ENCODE measurements around the gene TENT4B. TPM values are rescaled to one million over a fixed set of nuclear protein-coding genes. Genes with fewer than 3 reads are reported as not detected.
A peak's percentile ranks its signal among the peaks of the same experiment; 100 is the strongest.

TENT4B gene
- total RNA-seq, 3 donors from 2014 or later: 13.4 to 16.4 (median 13.6) TPM

DNA sequence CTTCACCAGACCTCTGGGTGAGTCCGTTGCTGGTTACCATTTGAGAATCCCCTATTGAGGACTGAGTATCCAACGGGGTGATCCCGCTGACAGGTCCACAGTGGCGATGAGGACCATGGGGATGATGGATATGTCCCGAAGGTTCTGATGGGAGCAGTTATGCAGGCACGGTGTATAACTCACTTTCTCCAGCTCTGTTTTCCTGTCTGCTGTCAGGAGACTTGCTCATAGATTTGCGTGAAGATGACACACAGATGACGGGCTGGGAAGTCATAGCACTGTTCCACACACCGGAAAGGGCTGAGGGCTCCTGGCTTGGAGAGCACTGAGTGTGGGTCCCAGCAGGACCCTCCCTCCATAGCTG, 91.0 kb downstream of the TENT4B start:
- TF ChIP-seq, protein P1, sequence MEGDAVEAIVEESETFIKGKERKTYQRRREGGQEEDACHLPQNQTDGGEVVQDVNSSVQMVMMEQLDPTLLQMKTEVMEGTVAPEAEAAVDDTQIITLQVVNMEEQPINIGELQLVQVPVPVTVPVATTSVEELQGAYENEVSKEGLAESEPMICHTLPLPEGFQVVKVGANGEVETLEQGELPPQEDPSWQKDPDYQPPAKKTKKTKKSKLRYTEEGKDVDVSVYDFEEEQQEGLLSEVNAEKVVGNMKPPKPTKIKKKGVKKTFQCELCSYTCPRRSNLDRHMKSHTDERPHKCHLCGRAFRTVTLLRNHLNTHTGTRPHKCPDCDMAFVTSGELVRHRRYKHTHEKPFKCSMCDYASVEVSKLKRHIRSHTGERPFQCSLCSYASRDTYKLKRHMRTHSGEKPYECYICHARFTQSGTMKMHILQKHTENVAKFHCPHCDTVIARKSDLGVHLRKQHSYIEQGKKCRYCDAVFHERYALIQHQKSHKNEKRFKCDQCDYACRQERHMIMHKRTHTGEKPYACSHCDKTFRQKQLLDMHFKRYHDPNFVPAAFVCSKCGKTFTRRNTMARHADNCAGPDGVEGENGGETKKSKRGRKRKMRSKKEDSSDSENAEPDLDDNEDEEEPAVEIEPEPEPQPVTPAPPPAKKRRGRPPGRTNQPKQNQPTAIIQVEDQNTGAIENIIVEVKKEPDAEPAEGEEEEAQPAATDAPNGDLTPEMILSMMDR (IDR thresholded peaks at IDR 0.05): no peak
- TF ChIP-seq POLR2A (IDR thresholded peaks at IDR 0.05) (no peak), POLR2AphosphoS5 (IDR thresholded peaks at IDR 0.05) (no peak)
- Histone ChIP-seq H3K36me3 (no peaks in the 10 kb centered on the region), H3K4me3 (no peak overlapping the region), H3K27ac (no peak overlapping the region), H3K4me1 (no peaks in the 10 kb centered on the region), H3K9me3 (no peaks in the 10 kb centered on the region), H3K27me3 (no peaks in the 10 kb centered on the region)
- no peak for DNase-seq (ENCODE audit: low spot score in 2 of 2)
- intact Hi-C loops (cut with DNase I; ENCODE audit: low total_unique reads): no loop called here

DNA sequence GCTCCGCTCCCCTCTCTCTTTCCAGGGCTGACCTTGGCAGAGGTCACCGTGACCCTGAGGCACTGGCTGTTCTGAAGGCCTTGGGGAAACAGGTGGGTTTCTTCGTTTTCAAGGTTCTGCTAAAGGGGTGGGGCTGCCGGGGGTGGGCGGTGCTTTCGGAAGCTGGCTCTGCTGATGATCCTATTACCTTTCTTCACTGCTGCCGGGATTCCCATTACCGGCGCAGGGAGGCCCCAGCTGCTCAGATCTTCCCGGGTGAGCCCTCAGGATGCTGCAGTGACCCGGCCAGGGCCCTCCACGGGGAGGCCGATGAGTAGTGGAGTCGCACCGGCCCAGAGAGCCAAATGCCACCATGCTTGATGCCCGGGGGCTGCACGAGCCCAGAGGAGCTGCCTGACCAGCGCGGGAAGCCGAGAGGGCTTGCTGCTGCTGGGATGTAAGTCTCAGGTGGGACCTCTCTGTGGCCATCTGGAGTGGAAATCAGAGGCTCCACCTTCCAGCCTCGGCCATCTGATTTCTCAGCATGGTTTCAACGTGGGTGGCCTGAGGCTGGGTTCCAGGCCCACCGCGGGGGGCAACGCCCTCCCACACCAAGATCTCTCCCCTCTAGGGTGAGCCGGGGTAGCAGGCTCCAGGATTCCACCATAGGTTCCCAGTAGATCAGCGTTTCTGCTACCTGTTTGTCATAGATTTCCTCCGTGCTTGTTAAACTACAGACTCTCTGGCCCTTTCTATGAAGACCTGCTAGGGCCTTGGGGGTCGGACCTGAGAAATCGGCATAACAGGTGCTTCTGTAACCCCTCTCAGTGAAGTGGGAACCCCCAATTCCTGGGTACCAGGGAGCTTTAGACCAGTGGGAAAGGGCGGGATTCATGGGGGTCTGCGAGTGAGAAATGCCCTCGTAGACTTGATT, 91.7 kb downstream of the TENT4B start:
- peak overlapping the region in 2 of 3 donors; percentile 55 to 84 for H3K4me3 ChIP-seq
- H3K27ac ChIP-seq: no peak overlapping the region
- H3K36me3 ChIP-seq: no peaks in the 10 kb centered on the region
- no peaks in the 10 kb centered on the region for H3K9me3 ChIP-seq
- TF ChIP-seq, protein P1 (IDR thresholded peaks at IDR 0.05): no peak
- TF ChIP-seq POLR2A (IDR thresholded peaks at IDR 0.05) (no peak), POLR2AphosphoS5 (IDR thresholded peaks at IDR 0.05) (no peak)
- no peaks in the 10 kb centered on the region for H3K4me1 ChIP-seq
- no peaks in the 10 kb centered on the region for H3K27me3 ChIP-seq
- intact Hi-C loops (cut with DNase I; ENCODE audit: low total_unique reads): no loop called here
- DNase-seq (ENCODE audit: low spot score in 2 of 2): peak in 1 of 2 donors; percentile 13

DNA sequence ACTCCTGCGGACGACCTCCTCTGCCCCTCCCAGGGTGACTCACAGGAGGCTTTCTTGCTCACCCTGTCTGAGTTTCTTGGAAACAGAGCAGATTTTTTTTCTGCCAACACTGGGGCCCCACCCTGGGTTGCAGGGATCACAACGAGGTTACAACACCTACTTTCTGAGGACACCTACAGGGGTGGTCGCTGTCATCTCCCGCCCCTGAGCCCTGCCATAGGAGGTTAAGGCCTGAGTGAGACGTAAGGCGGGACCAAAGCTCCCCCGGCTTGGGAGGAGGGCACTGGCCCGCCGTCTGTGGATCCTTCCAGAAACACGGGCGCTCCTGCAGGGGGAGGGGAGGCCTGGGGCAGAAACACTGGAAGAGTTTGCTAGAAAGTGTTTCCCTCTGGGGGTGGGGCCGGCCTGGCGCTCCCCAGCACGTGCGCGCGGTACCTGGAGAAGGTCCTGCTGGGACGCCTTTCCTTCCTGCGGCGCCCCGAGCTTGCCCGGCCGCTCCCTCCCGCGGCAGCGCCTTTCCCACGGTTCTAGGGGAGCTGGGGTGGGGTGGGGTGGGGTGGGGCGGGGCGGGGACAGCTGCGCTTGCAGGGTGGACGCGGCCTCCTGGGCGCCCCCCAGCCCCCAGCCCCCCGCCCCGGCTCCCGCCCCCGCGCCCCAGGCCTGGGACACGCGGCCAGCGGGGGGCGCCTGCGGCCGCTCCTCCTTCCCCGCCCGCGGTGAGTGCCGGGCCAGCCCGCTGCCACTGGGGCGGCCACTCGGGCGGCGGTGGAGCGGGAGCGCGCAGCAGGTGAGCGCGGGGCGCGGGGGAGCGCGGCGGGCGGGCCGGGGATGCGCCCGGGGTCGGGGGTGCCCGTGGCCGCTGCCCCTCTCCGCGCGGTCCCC, 92.6 kb downstream of the TENT4B start:
- DNase-seq (ENCODE audit: low spot score in 2 of 2): peak in 1 of 2 donors; percentile 16
- H3K27me3 ChIP-seq: no peaks in the 10 kb centered on the region
- intact Hi-C loops (cut with DNase I; ENCODE audit: low total_unique reads): no loop called here
- no peaks in the 10 kb centered on the region for H3K9me3 ChIP-seq
- TF ChIP-seq POLR2A (IDR thresholded peaks at IDR 0.05): no peak
- TF ChIP-seq, protein P1 (IDR thresholded peaks at IDR 0.05): no peak
- TF ChIP-seq POLR2AphosphoS5 (IDR thresholded peaks at IDR 0.05): no peak
- H3K36me3 ChIP-seq: no peaks in the 10 kb centered on the region
- H3K4me1 ChIP-seq: no peaks in the 10 kb centered on the region
- H3K4me3 ChIP-seq: peak overlapping the region; percentile 55 to 84 (median 64)
- peak overlapping the region in 1 of 2 donors; percentile 19 for H3K27ac ChIP-seq

DNA sequence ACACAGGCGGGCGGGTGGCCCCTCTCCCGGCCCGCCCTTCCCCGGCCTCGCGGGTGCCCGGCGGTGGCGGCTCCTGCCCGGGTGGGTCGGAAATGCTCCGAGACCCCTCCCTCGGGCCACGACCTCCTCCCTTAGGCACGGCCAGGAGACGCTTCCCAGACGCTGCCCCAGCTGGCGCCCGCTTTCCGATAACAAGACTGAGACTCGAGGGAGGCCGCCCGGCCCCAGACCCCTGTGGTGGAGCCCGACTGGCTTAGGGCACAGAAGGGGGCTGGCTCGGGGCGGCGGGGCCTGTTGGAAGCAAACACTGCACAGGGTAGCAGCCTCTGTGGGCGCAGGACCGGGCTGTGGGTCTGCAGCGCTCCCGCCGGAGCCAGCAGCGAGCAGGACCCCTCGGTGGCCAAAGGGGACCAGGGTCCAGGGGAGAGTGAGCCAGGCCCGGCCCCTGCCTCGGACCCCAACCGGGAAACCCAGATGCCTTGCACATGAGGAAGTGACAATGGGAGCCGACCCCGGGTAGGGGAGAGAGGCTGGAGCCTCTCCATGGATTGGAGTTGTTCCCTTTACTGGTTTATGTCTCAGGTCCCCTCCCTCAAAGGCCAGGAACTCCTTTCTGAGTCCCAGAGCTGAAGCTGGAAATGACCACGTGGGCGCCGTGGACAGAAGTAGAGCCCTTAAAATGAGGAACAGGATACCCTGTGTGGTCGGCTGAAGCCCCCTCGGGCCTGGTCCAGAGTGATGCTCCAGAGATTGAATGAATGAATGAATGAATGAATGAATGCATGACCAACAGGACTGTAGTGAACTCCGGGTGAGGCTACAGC, 93.4 kb downstream of the TENT4B start:
- Histone ChIP-seq H3K4me1 (no peaks in the 10 kb centered on the region), H3K27ac (peak overlapping the region in 1 of 2 donors; percentile 19), H3K9me3 (no peaks in the 10 kb centered on the region), H3K4me3 (peak overlapping the region; percentile 55 to 84 (median 64)), H3K27me3 (no peaks in the 10 kb centered on the region), H3K36me3 (no peaks in the 10 kb centered on the region)
- DNase-seq (ENCODE audit: low spot score in 2 of 2): peak in 1 of 2 donors; percentile 13
- TF ChIP-seq, protein P1 (IDR thresholded peaks at IDR 0.05): no peak
- no peak for TF ChIP-seq POLR2AphosphoS5 (IDR thresholded peaks at IDR 0.05)
- TF ChIP-seq POLR2A (IDR thresholded peaks at IDR 0.05): no peak
- intact Hi-C loops (cut with DNase I; ENCODE audit: low total_unique reads): no loop called here

Data from breast epithelium (tissue), 4 donors.